HL-60 (cell line): ENCODE results near the gene NLGN1.

ENCODE experiments used
- POLR2AphosphoS5 ChIP-seq: IDR thresholded peaks from 2 replicates; pipeline ENCODE4 v1.6.1; 2012; ENCODE audit warnings: low read depth
- TF ChIP-seq, protein P1 (sequence below): IDR thresholded peaks from one replicate; pipeline ENCODE4 v1.5.1; 2011; ENCODE audit warnings: low read length, control low read depth, inconsistent platforms; ENCODE audit not compliant: insufficient read depth
- TF ChIP-seq, protein P2 (sequence below): IDR thresholded peaks from 2 replicates; pipeline ENCODE4 v1.6.1; 2012; ENCODE audit warnings: low read depth; ENCODE audit not compliant: insufficient replicate concordance

GRCh38 chr3:174168026-174168425 lies 770.5 kb downstream of the NLGN1 start:
- TF ChIP-seq POLR2AphosphoS5 = no peak
- TF ChIP-seq, protein P1, sequence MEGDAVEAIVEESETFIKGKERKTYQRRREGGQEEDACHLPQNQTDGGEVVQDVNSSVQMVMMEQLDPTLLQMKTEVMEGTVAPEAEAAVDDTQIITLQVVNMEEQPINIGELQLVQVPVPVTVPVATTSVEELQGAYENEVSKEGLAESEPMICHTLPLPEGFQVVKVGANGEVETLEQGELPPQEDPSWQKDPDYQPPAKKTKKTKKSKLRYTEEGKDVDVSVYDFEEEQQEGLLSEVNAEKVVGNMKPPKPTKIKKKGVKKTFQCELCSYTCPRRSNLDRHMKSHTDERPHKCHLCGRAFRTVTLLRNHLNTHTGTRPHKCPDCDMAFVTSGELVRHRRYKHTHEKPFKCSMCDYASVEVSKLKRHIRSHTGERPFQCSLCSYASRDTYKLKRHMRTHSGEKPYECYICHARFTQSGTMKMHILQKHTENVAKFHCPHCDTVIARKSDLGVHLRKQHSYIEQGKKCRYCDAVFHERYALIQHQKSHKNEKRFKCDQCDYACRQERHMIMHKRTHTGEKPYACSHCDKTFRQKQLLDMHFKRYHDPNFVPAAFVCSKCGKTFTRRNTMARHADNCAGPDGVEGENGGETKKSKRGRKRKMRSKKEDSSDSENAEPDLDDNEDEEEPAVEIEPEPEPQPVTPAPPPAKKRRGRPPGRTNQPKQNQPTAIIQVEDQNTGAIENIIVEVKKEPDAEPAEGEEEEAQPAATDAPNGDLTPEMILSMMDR = no peak
- TF ChIP-seq, protein P2, sequence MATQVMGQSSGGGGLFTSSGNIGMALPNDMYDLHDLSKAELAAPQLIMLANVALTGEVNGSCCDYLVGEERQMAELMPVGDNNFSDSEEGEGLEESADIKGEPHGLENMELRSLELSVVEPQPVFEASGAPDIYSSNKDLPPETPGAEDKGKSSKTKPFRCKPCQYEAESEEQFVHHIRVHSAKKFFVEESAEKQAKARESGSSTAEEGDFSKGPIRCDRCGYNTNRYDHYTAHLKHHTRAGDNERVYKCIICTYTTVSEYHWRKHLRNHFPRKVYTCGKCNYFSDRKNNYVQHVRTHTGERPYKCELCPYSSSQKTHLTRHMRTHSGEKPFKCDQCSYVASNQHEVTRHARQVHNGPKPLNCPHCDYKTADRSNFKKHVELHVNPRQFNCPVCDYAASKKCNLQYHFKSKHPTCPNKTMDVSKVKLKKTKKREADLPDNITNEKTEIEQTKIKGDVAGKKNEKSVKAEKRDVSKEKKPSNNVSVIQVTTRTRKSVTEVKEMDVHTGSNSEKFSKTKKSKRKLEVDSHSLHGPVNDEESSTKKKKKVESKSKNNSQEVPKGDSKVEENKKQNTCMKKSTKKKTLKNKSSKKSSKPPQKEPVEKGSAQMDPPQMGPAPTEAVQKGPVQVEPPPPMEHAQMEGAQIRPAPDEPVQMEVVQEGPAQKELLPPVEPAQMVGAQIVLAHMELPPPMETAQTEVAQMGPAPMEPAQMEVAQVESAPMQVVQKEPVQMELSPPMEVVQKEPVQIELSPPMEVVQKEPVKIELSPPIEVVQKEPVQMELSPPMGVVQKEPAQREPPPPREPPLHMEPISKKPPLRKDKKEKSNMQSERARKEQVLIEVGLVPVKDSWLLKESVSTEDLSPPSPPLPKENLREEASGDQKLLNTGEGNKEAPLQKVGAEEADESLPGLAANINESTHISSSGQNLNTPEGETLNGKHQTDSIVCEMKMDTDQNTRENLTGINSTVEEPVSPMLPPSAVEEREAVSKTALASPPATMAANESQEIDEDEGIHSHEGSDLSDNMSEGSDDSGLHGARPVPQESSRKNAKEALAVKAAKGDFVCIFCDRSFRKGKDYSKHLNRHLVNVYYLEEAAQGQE = no peak
